Inflammatory macrophage treated with lipopolysaccharide for 4 hours (primary cell): Measurements from ENCODE around the gene DYNLT2.
"Not testable (repeated sequence)": the region's sequence is repeated elsewhere in the genome, so short reads cannot be mapped to it uniquely, and the experiment has no call there.

Experiments used
- DNase-seq: peaks from one replicate; pipeline ENCODE4 v3.0.0-alpha.2; 2020

DYNLT2 gene

DNA sequence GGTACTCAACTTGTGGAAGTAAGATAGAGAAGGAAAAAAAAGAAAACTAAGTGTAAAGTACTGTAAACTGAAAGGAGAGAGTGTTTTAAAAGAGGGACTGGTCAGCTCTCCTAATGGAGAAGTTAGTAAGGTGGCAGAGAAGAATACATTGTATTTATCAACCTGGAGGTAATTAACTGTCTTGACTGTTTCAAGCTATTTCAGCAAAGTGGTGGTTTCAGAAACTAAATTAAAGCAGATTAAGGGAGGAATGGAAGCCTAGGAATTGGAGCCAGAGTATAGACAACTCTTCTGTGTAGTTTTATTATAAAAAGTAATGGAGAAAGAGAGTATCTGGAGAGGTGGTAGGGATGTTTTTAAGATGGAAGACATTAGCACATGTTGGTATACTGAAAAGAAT, 24.4 kb downstream of the DYNLT2 start:
- no peak for DNase-seq

DNA sequence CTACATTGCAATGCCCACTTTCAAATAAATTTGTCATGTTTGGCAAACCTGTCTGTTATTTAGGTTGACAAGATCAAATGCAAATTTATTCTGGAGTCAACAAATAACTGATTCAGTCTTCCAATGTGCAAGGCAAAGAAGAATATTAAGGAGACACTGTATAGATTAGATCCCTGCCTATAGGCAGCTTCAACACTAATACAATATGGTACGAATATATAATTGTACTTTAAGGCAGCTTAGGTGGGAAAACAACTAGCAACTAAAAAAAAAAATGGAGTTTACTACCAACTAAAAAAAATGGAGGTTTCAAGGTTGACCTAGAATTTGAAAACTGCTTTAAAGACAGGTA, 25.3 kb downstream of the DYNLT2 start:
- DNase-seq, result no peak

DNA sequence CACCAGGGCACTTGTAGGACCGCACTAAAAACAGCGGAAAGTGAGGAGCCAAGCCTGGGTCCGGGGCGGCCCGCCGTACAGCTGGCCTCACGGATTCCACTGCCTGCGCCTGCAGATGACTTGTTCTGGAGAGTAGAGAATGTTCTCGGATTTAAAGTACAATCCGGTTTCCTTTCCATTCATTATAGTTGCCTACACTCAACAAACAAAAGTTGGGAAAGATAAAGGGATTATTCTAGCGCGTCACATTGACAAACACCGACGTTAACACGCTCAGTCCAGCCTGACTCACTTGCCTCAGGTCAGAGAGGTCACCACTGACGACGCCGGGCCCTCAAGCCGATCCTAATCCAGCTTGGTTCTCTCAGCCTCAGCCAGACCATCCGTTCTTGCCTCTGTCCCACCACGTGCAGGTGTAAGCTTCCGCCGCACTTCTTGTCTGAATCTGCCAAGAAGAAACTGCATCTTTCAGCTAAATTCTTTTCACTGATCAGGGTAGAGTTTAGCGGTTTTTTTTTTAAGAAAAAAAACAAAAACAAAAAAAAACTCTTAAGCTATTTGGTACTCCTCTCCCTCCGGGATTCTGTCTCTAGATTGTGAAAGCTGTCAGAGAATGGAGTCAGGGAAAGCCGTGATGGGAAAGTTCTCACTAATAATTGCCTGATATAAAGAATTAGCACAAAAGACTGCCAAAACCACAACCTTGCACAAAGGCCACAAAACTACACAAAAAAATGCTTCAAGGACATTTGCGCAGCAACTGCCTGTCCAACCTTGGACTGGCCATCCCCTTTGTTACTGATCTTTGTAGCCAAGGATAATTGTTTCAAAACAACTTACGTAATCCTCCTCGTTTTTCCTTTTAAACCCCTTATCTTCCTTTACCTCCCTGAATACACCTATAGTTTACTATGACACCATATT, 26.0 kb downstream of the DYNLT2 start:
- DNase-seq, result peak; percentile 55

- DNase-seq, result peak; percentile 16
These were observed 26.8 kb downstream of the DYNLT2 start, which contains the start of gene PHF10 for GRCh38 chr6:169724494-169725124. TSS of gene PHF10 (minus strand) at chr6:169724500. CDS start at chr6:169723931, 569 bp downstream.

DNA sequence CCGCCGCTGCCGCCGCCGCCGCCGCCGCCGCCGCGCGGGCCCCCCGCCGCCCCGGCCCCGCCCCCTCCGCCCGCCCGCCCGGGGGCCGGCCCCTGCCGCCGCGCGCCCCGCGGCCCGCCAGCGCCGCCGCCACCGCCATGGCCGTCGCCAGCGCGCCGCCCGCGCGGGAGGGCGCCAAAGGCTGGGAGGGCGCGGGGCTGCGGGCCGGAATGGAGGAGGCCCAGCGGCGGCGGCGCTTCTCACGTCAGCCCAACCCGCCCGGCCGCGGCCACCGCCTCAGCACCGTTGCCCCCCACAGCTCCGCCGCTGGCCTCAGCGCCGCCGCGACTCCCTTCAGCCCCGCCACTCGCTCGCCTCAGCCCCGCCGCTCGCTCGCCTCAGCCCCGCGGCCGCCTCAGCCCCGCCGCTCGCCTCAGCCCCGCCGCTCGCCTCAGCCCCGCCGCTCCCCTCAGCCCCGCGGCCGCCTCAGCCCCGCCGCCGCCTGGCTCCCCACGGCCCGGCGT, 27.3 kb downstream of the DYNLT2 start:
- DNase-seq, result peak; percentile 31

- DNase-seq, result peak; percentile 58
These were observed 28.0 kb downstream of the DYNLT2 start for GRCh38 chr6:169723200-169723909.

GRCh38 chr6:169722362-169723199, 28.8 kb downstream of the DYNLT2 start:
- DNase-seq, result peak; percentile 55

DNA sequence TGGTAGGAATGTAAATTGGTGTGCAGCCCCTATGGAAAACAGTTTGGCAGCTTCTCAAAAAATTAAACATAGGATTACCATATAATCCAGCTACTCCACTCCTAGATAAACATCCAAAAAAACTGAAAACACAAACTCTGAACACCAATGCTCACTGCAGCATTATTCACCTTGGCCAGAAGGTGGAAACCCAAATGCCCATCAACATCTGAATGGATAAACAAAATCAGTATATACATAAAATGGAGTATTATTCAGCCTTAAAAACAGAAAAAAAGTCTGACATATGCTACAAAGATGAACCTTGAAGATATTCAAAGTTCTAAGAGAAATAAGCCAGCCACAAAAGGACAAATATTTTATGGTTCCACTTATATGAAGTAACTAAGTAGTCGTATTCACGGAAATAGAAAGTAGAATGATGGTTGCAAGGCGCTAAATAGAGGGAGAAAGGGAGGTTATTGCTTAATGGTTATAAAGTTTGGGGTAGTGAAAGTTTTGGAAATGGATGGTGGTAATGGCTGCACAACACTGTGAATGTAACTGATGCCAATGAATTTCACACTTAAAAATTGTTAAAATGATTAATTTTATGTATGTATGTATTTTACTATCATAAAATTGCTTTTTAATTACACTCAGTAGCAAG, 31.0 kb downstream of the DYNLT2 start:
- peak; percentile 39 for DNase-seq

DNA sequence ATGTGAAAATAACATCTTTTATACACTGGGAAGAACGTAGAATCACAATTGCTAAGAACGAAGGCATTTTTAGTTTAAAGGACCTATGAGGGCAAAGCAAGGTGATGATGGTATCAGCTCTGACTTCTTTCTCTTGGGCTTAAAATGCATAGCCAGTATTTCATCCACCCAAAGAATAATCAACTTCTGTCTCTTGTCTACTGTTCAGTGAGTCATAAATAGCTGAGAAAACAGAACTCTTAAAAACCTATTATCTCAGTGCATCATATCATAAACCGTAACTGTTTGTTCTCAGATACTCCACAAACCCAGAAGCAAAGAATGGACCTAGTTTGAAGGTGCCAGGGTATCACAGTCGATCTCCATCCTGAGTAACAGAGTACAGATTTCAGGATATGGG, 32.3 kb downstream of the DYNLT2 start:
- no peak for DNase-seq

DNA sequence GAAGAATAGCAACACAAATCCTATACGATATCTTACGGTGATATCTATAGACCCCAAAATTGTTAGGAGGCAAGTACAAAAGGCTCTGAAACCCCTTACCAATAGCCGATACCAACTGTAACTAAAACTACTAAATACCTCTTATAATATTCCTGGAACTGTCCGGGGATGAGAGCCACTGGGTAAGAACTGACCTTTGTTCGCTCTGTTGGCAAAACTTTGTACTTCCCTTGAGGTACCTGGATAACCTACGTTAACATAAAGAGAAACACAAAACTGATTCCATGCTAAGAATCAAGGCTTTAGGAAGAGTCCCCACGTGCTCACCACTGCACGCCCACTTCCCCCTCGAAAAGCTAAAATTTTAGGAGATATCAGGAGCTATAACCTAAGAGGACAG, 36.8 kb downstream of the DYNLT2 start:
- DNase-seq, result no peak

DNA sequence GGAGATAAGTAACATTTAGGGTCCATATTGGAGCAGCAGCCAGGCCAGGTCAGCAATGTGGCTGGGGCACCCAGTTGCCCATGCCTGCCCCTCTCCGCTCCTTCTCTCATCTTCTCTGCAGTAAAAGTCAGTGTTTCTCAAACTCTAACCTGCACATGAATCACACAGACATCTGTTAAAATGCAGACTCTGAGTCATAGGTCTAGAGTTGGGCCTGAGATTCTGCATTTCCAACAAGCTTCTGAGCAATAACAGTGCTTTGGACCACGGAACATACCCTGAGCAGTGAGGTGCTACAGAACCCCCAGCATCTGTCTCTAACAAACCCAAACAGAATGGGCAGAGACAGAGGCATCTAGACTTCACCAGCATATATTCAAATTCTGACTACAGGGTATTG, 37.2 kb downstream of the DYNLT2 start:
- no peak for DNase-seq

DNA sequence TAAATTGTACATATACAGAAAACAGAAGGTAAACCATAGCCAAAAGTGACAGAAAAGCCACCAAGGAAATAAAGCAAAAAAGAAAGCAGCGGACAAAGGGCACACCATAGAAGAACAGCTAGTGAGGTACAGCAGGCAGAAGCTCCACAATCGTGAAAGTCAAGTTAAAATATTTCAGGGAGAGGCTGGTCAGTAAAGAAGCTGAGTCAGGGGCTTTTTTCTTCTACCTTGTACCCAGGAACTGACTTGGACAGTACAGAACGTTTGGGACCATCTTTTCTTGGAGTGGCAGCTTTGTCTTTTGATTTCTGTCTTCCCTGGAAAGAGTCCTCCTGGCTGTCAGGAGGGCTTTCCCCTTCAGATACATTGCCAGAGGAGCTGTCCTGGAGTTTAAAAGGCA, 41.4 kb downstream of the DYNLT2 start:
- no peak for DNase-seq

DNA sequence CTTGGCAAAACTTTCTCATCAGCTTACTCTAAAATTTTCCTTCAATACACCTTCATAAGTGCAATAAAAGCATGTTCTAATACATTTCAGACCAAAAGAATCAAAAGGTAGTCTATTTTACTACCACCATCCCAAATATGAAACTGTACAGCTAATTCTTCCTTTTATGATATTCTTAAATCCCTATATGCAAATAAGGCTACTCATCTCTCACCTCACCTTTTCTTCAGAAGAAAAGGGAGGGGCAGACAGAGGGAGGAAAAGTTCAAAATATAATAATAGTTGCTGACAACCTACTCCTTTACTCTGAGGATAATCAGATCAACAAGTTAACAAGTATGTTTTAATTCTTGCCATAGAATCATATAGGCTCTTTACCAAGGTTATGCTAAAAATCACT, 42.1 kb downstream of the DYNLT2 start:
- no peak for DNase-seq

- no peak for DNase-seq
These were observed 43.6 kb downstream of the DYNLT2 start for GRCh38 chr6:169707772-169708171.

DNA sequence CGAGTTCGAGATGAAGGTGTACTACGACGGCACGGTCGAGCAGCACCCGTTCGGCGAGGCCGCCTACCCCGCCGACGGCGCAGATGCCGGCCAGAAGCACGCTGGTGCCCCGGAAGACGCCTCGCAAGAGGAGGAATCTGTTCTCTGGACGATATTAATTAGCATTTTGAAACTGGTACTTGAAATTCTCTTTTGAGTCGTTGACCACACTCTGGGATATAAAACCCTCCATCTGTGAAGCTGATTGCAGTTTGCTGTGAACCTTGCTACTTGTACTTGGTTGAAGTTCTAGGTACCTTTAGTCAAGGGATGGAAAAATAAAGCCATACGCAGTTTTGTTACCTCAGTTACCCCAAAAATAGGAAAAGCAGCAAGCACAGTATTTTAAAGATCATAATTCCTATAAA, 48.5 kb downstream of the DYNLT2 start:
- DNase-seq, result no peak

DNA sequence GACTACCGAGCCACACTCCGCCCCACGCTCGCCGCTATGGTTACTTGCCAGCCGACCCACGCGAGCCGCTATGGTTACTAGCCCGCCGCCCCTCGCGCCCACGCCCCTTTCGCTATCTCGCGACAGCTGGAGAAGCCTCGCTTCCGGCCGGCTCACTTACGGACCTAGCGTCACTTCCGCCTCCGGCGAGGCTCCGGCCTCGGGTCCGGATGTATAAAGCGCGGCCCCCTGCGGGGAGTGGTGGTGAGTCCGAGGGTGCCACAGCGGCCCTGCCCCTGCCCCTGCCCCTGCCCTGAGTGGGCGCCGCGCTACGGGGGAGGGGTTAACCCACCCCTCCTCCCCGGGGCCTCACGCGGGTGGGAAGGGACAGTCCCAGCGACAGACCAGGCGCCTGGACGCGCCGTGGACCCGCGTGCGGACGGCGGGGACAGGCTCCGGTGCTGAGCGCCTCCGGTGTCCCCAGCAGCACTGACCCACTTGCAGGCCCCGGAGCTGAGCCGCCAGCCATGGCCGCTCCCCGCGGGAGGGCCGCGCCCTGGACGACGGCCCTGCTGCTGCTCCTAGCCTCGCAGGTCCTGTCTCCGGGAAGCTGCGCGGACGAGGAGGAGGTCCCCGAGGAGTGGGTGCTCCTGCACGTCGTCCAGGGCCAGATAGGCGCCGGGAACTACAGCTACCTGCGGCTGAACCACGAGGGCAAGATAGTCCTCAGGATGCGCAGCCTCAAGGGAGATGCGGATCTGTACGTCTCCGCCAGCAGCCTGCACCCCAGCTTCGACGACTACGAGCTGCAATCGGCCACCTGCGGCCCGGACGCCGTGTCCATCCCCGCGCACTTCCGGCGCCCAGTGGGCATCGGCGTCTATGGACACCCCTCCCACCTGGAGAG, 49.2 kb downstream of the DYNLT2 start, which contains the start of the genes C6orf120 and WDR27:
TSS of gene C6orf120 (plus strand) at position 173 of the 886 bp plus-strand sequence. CDS start at position 507, 334 bp downstream.
TSS of gene WDR27 (minus strand) at position 76 of the 886 bp plus-strand sequence. CDS start 13,024 bp downstream, outside the sequence.
- DNase-seq, result peak; percentile 100

- DNase-seq, result no peak
These were observed 49.9 kb downstream of the DYNLT2 start for GRCh38 chr6:169701311-169701953.

- DNase-seq, result peak; percentile 22
These were observed 51.1 kb downstream of the DYNLT2 start for GRCh38 chr6:169700296-169700695.

GRCh38 chr6:169697115-169697514, 54.3 kb downstream of the DYNLT2 start:
- not testable (repeated sequence) for DNase-seq

GRCh38 chr6:169695131-169695530, 56.2 kb downstream of the DYNLT2 start:
- no peak for DNase-seq
